A549 (cell line): ENCODE results near the gene CA10. TPM values are rescaled to one million over a fixed set of nuclear protein-coding genes. Genes with fewer than 3 reads are reported as not detected.

Experiments used
- ATAC-seq, 2 experiments: fragments of 200-7000 bp in 1 of 2; fragments of >200 bp in 1 of 2; cut with Nextera tagmentation in 1 of 2; cut with Tn5 transposase in 1 of 2; 3 replicates each; pipeline versions ENCODE4 v1.8.0 to v1.9.1; 2018 to 2020; ENCODE audit warnings: mild to moderate bottlenecking in 1 of 2, moderate library complexity in 1 of 2
- CTCF ChIA-PET: fragments of 300-600 bp; sonication (Branson Sonifier 250); formaldehyde crosslinking; extraction: SDS; loops from one replicate; lab custom pipeline; 2021; ENCODE audit warnings: antibody characterized with exemption, inconsistent platforms; lab: Yijun Ruan, JAX
- POLR2A ChIA-PET: fragments of 350-600 bp; formaldehyde crosslinking; extraction: SDS; loops from one replicate; lab custom pipeline; 2021; ENCODE audit warnings: antibody characterized with exemption, inconsistent platforms; lab: Yijun Ruan, JAX
- DNase-seq, 2 experiments: peaks; one replicate each; pipeline versions ENCODE4 v3.0.0 to v3.0.0-alpha.2; 2011 to 2016; ENCODE audit warnings: low read depth in 1 of 2, low spot score in 1 of 2
- FAIRE-seq: peaks from 2 replicates; lab custom pipeline; 2011; peaks lifted over from hg19 to GRCh38; lab: Jason Lieb, UNC
- H3K27ac ChIP-seq, 2 experiments: fragments of >200 bp; sonication (Bioruptor Twin); formaldehyde crosslinking; 3 replicates each; pipeline ENCODE4 v1.5.1; 2016 to 2017
- H3K4me1 ChIP-seq: fragments of >200 bp; sonication (Bioruptor Twin); formaldehyde crosslinking; 3 replicates; pipeline ENCODE4 v1.6.1; 2016
- H3K4me2 ChIP-seq: fragments of >200 bp; sonication (Bioruptor Twin); formaldehyde crosslinking; 3 replicates; pipeline ENCODE4 v1.6.1; 2016
- H3K4me3 ChIP-seq: fragments of >200 bp; sonication (Bioruptor Twin); formaldehyde crosslinking; 3 replicates; pipeline ENCODE4 v1.5.1; 2016
- H3K9me3 ChIP-seq: fragments of >200 bp; sonication (Bioruptor Twin); formaldehyde crosslinking; 3 replicates; pipeline ENCODE4 v1.6.1; 2016
- CBX2 ChIP-seq: fragments of 200-600 bp; sonication (generic); IDR thresholded peaks from 2 replicates; pipeline ENCODE4 v1.6.1; 2016; ENCODE audit warnings: low read depth, mild to moderate bottlenecking, borderline replicate concordance
- CEBPB ChIP-seq, 2 experiments: fragments of >200 bp in 1 of 2; sonication (Bioruptor Twin) in 1 of 2; formaldehyde crosslinking in 1 of 2; IDR thresholded peaks; 2 replicates each; pipeline ENCODE4 v1.6.1; 2012 to 2016
- EP300 ChIP-seq, 2 experiments: fragments of >200 bp; sonication (Bioruptor Twin); formaldehyde crosslinking; IDR thresholded peaks; 2 replicates in 1 of 2; 3 replicates in 1 of 2; pipeline ENCODE4 v1.6.1; 2016 to 2017
- FOXS1 ChIP-seq: fragments of 250-450 bp; sonication (Bioruptor Pico); IDR thresholded peaks from 2 replicates; pipeline ENCODE4 v1.5.0; 2020; ENCODE audit warnings: mild to moderate bottlenecking, moderate library complexity
- GATA3 ChIP-seq: IDR thresholded peaks from 2 replicates; pipeline ENCODE4 v1.6.1; 2012; ENCODE audit warnings: borderline replicate concordance
- HDAC2 ChIP-seq: fragments of 200-600 bp; sonication (generic); IDR thresholded peaks from 2 replicates; pipeline ENCODE4 v1.6.1; 2016
- JUN ChIP-seq, 2 experiments: fragments of >200 bp; sonication (Bioruptor Twin); formaldehyde crosslinking; IDR thresholded peaks; 2 replicates in 1 of 2; 3 replicates in 1 of 2; pipeline ENCODE4 v1.6.1; 2016 to 2017
- KDM5A ChIP-seq: fragments of 200-600 bp; sonication (generic); IDR thresholded peaks from 2 replicates; pipeline ENCODE4 v1.6.1; 2016; ENCODE audit warnings: antibody characterized with exemption, mild to moderate bottlenecking
- MAFK ChIP-seq: fragments of 450-650 bp; IDR thresholded peaks from 2 replicates; pipeline ENCODE4 v1.6.1; 2014; ENCODE audit not compliant: partially characterized antibody
- NFE2L2 ChIP-seq: fragments of 150-350 bp; conservative IDR thresholded peaks from 2 replicates; pipeline ENCODE4 v1.6.1; 2014; ENCODE audit warnings: low read length
- NPAS2 ChIP-seq: fragments of 250-450 bp; sonication (Bioruptor Pico); IDR thresholded peaks from 2 replicates; pipeline ENCODE4 v1.8.0; 2022; ENCODE audit warnings: mild to moderate bottlenecking, moderate library complexity, borderline replicate concordance
- NR3C1 ChIP-seq: fragments of >200 bp; sonication (Bioruptor Twin); formaldehyde crosslinking; IDR thresholded peaks from 3 replicates; pipeline ENCODE4 v1.6.1; 2017
- PHF8 ChIP-seq: fragments of 200-600 bp; sonication (generic); IDR thresholded peaks from 2 replicates; pipeline ENCODE4 v1.6.1; 2016; ENCODE audit warnings: low read depth, mild to moderate bottlenecking, antibody characterized with exemption, moderate library complexity, borderline replicate concordance
- POLR2AphosphoS2 ChIP-seq: conservative IDR thresholded peaks from 2 replicates; pipeline ENCODE4 v1.6.1; 2012; ENCODE audit warnings: low read length, improper control_type of control experiment, inconsistent platforms
- RAD21 ChIP-seq, 2 experiments: fragments of >200 bp in 1 of 2; sonication (Bioruptor Twin) in 1 of 2; formaldehyde crosslinking in 1 of 2; IDR thresholded peaks in 1 of 2; conservative IDR thresholded peaks in 1 of 2; 2 replicates in 1 of 2; 3 replicates in 1 of 2; pipeline ENCODE4 v1.6.1; 2012 to 2018; ENCODE audit warnings: inconsistent platforms in 1 of 2
- RNF2 ChIP-seq: fragments of 200-600 bp; sonication (generic); IDR thresholded peaks from 2 replicates; pipeline ENCODE4 v1.6.1; 2016; ENCODE audit warnings: low read depth, mild to moderate bottlenecking, antibody characterized with exemption, moderate library complexity, borderline replicate concordance
- SMC3 ChIP-seq: fragments of >200 bp; sonication (Bioruptor Twin); formaldehyde crosslinking; IDR thresholded peaks from 3 replicates; pipeline ENCODE4 v1.6.1; 2018; ENCODE audit warnings: inconsistent platforms
- TP53 ChIP-seq: fragments of 250-450 bp; sonication (Bioruptor Pico); IDR thresholded peaks from 2 replicates; pipeline ENCODE4 v1.5.0; 2021; ENCODE audit warnings: mild to moderate bottlenecking, moderate library complexity
- ZFP36 ChIP-seq: fragments of 450-650 bp; IDR thresholded peaks from 2 replicates; pipeline ENCODE4 v1.6.1; 2014; ENCODE audit warnings: borderline replicate concordance; ENCODE audit not compliant: partially characterized antibody
- ZNF302 ChIP-seq: fragments of 250-450 bp; sonication (Bioruptor Pico); IDR thresholded peaks from 2 replicates; pipeline ENCODE4 v1.9.0; 2021; ENCODE audit warnings: inconsistent platforms, mild to moderate bottlenecking, moderate library complexity
- ZSCAN20 ChIP-seq: fragments of 250-450 bp; sonication (Bioruptor Pico); IDR thresholded peaks from 2 replicates; pipeline ENCODE4 v1.8.0; 2022; ENCODE audit warnings: mild to moderate bottlenecking, moderate library complexity
- WGBS: methylation state at CpG from one replicate; pipeline ENCODE4 v1.1.6; 2017; ENCODE audit errors: missing lambda C conversion rate; 5-methylcytosine and 5-hydroxymethylcytosine counted together
- polyA plus RNA-seq, 4 experiments: library from polyadenylated mRNA; depleted of rRNA in 3 of 4; stranded (reverse); fragments of >200 nt; fragmentation: RNase III in 1 of 4; extraction: RNeasy Plus Mini Kit Qiagen cat#74134 plus additional on column Dnase treatment in 1 of 4; gene quantifications; 2 replicates in 3 of 4; 3 replicates in 1 of 4; pipeline ENCODE4 v1.2.3, GENCODE V29; 2011 to 2017
- TF ChIP-seq, protein P1 (sequence below): fragments of >200 bp; sonication (Bioruptor Twin); formaldehyde crosslinking; IDR thresholded peaks from 3 replicates; pipeline ENCODE4 v1.5.1; 2016
- TF ChIP-seq, protein P2 (sequence below): IDR thresholded peaks from 2 replicates; pipeline ENCODE4 v1.6.1; 2012
- TF ChIP-seq, protein P3 (sequence below): IDR thresholded peaks from 2 replicates; pipeline ENCODE4 v1.6.1; 2012; ENCODE audit warnings: low read depth, borderline replicate concordance
- TF ChIP-seq, protein P4 (sequence below): fragments of 250-450 bp; sonication (Bioruptor Pico); IDR thresholded peaks from 2 replicates; pipeline ENCODE4 v1.5.0; 2021; ENCODE audit warnings: mild to moderate bottlenecking, moderate library complexity, borderline replicate concordance
- TF ChIP-seq, protein P5 (sequence below): fragments of 200-600 bp; sonication (generic); IDR thresholded peaks from 2 replicates; pipeline ENCODE4 v1.6.1; 2016; ENCODE audit warnings: antibody characterized with exemption, mild to moderate bottlenecking, moderate library complexity

The CA10 gene
- polyA plus RNA-seq, 2 of the 4 experiments (the other 2 are of a cell fraction): not detected

DNA sequence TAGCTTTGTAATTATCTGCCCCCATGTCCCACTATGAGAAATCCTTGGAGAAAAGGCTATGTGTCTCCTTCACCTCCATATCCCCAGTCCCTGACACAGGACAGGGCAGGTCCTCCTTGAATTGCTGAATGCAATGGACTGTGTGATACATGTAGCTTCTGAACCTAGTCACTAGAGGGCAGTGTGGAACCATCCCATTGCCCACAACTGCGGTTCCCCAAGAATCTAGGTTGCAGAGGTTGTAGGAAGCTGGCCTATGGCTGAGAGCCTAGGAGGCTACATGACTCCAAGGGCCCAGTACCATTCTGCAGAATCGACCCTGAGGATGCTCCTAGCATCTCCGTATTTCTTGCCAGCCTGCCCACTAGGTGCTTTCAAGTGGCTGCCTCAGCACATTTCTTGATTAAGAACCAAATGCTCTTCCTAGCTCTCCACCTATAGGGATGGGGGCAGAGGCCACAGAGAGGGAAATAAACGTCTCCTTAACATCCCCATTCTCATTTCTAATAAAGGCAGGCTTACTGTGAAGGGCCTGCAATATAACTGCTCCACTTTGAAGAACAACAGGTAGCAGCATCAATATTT is 394.0 kb downstream of the CA10 start:
- no peak overlapping the region for H3K27ac ChIP-seq
- DNase-seq: peak; percentile 78
- WGBS: 0% methylated on average over 4 of the region's 4 CpGs
- H3K9me3 ChIP-seq: no peaks in the 10 kb centered on the region
- ATAC-seq: peak; percentile 90 to 99
- peak; percentile 88 for FAIRE-seq
- peak; percentile 87 to 91 for TF ChIP-seq RAD21 (conservative IDR thresholded peaks at IDR 0.05 in 1 of 2, IDR thresholded peaks at IDR 0.05 in 1 of 2)
- no peak for TF ChIP-seq ZNF302 (CRISPR knock-in tag)
- no peak for TF ChIP-seq FOXS1 (CRISPR knock-in tag)
- TF ChIP-seq SMC3: peak; percentile 82
- TF ChIP-seq MAFK: peak; percentile 81
- TF ChIP-seq, protein P1, sequence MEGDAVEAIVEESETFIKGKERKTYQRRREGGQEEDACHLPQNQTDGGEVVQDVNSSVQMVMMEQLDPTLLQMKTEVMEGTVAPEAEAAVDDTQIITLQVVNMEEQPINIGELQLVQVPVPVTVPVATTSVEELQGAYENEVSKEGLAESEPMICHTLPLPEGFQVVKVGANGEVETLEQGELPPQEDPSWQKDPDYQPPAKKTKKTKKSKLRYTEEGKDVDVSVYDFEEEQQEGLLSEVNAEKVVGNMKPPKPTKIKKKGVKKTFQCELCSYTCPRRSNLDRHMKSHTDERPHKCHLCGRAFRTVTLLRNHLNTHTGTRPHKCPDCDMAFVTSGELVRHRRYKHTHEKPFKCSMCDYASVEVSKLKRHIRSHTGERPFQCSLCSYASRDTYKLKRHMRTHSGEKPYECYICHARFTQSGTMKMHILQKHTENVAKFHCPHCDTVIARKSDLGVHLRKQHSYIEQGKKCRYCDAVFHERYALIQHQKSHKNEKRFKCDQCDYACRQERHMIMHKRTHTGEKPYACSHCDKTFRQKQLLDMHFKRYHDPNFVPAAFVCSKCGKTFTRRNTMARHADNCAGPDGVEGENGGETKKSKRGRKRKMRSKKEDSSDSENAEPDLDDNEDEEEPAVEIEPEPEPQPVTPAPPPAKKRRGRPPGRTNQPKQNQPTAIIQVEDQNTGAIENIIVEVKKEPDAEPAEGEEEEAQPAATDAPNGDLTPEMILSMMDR: peak; percentile 89
- TF ChIP-seq NFE2L2: no peak
- TF ChIP-seq POLR2AphosphoS2: no peak
- no peak overlapping the region for H3K4me2 ChIP-seq
- H3K4me1 ChIP-seq: no peaks in the 10 kb centered on the region
- H3K4me3 ChIP-seq: no peak overlapping the region
- CTCF ChIA-PET: interaction anchor here (0.6 to 5.7 kb wide), 49 partner anchors 9 to 687 kb away, joined by 3 to 52 read pairs (median 3); no protein-coding TSS in a partner anchor
- POLR2A ChIA-PET: no interaction called here

DNA sequence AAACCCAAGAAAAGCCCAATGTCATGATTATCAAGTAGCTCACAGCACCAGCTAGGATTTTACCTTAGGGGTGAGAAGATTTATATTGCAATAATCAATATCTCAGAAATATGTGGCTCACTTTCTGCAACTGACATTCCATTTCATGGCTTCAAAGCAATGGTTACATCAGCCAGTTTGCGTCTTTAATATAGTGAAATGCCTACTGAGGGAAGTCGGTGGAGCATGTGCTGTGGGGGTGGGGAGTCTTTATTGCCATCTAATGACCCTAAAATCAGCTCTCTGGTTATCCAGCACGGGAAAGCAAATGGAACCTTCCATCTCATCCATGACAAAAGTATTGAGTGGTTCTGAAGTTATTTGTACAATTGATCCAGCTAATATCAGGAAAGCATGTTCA is 395.5 kb downstream of the CA10 start:
- 34% methylated on average over 3 of the region's 3 CpGs for WGBS
- FAIRE-seq: no peak
- CTCF ChIA-PET: interaction anchor here (0.6 to 5.7 kb wide), 6 partner anchors 9 to 532 kb away, joined by 3 to 52 read pairs (median 4); no protein-coding TSS in a partner anchor

DNA sequence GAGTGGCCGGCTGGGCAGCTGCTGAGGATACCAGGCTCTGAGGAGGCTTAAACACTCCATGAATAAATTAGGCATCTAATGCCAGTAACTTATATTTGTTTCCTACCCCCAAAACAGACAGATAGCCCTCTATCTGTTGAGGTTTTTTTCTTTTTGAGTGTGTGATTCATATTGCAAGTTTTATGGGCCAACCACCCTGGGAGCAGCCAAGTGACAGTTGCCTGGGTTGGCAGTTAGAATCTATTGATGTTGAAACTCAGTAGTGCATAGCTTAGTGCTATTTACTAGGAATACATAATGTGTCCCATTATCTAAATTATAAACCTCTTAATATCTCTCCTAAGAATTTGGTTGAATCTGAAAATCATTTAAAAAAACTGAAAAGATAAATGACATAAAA is 397.4 kb downstream of the CA10 start:
- CTCF ChIA-PET: interaction anchor here (1.0 kb wide), 1 partner anchor 299 kb away, joined by 3 read pairs; no protein-coding TSS in a partner anchor
- 30% methylated on average over 1 of the region's 1 CpG for WGBS
- FAIRE-seq: no peak
- no peak for TF ChIP-seq JUN (IDR thresholded peaks at IDR 0.05)
- TF ChIP-seq, protein P2, sequence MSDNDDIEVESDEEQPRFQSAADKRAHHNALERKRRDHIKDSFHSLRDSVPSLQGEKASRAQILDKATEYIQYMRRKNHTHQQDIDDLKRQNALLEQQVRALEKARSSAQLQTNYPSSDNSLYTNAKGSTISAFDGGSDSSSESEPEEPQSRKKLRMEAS: no peak
- no peak for TF ChIP-seq NPAS2 (CRISPR knock-in tag)
- TF ChIP-seq HDAC2: no peak
- TF ChIP-seq, protein P3, sequence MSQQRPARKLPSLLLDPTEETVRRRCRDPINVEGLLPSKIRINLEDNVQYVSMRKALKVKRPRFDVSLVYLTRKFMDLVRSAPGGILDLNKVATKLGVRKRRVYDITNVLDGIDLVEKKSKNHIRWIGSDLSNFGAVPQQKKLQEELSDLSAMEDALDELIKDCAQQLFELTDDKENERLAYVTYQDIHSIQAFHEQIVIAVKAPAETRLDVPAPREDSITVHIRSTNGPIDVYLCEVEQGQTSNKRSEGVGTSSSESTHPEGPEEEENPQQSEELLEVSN: no peak
- no peak for TF ChIP-seq SMC3
- no peak for TF ChIP-seq CBX2
- TF ChIP-seq, protein P4, sequence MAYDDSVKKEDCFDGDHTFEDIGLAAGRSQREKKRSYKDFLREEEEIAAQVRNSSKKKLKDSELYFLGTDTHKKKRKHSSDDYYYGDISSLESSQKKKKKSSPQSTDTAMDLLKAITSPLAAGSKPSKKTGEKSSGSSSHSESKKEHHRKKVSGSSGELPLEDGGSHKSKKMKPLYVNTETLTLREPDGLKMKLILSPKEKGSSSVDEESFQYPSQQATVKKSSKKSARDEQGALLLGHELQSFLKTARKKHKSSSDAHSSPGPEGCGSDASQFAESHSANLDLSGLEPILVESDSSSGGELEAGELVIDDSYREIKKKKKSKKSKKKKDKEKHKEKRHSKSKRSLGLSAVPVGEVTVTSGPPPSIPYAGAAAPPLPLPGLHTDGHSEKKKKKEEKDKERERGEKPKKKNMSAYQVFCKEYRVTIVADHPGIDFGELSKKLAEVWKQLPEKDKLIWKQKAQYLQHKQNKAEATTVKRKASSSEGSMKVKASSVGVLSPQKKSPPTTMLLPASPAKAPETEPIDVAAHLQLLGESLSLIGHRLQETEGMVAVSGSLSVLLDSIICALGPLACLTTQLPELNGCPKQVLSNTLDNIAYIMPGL (CRISPR knock-in tag): no peak
- TF ChIP-seq EP300 (IDR thresholded peaks at IDR 0.05): no peak
- no peak for TF ChIP-seq NR3C1
- TF ChIP-seq TP53 (CRISPR knock-in tag): no peak
- no peak for TF ChIP-seq GATA3
- no peak for TF ChIP-seq ZSCAN20 (CRISPR knock-in tag)
- no peak for TF ChIP-seq ZNF302 (CRISPR knock-in tag)

More for the DNA sequence above, 395.5 kb downstream of the CA10 start:
- no peak overlapping the region for H3K27ac ChIP-seq
- POLR2A ChIA-PET: no interaction called here
- H3K4me3 ChIP-seq: no peak overlapping the region
- TF ChIP-seq, protein P5, sequence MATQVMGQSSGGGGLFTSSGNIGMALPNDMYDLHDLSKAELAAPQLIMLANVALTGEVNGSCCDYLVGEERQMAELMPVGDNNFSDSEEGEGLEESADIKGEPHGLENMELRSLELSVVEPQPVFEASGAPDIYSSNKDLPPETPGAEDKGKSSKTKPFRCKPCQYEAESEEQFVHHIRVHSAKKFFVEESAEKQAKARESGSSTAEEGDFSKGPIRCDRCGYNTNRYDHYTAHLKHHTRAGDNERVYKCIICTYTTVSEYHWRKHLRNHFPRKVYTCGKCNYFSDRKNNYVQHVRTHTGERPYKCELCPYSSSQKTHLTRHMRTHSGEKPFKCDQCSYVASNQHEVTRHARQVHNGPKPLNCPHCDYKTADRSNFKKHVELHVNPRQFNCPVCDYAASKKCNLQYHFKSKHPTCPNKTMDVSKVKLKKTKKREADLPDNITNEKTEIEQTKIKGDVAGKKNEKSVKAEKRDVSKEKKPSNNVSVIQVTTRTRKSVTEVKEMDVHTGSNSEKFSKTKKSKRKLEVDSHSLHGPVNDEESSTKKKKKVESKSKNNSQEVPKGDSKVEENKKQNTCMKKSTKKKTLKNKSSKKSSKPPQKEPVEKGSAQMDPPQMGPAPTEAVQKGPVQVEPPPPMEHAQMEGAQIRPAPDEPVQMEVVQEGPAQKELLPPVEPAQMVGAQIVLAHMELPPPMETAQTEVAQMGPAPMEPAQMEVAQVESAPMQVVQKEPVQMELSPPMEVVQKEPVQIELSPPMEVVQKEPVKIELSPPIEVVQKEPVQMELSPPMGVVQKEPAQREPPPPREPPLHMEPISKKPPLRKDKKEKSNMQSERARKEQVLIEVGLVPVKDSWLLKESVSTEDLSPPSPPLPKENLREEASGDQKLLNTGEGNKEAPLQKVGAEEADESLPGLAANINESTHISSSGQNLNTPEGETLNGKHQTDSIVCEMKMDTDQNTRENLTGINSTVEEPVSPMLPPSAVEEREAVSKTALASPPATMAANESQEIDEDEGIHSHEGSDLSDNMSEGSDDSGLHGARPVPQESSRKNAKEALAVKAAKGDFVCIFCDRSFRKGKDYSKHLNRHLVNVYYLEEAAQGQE: no peak
- no peak for TF ChIP-seq KDM5A
- TF ChIP-seq FOXS1 (CRISPR knock-in tag): no peak
- TF ChIP-seq PHF8: no peak
- TF ChIP-seq ZNF302 (CRISPR knock-in tag): no peak
- TF ChIP-seq ZFP36: no peak
- TF ChIP-seq MAFK: no peak
- TF ChIP-seq CEBPB (IDR thresholded peaks at IDR 0.05): no peak
- TF ChIP-seq RNF2: no peak
- no peak for TF ChIP-seq TP53 (CRISPR knock-in tag)
- TF ChIP-seq SMC3: no peak
- DNase-seq: no peak
- H3K4me1 ChIP-seq: no peaks in the 10 kb centered on the region
- H3K9me3 ChIP-seq: no peaks in the 10 kb centered on the region
- no peak overlapping the region for H3K4me2 ChIP-seq
- no peak for ATAC-seq

More for the DNA sequence above, 397.4 kb downstream of the CA10 start:
- Histone ChIP-seq H3K4me1 (no peaks in the 10 kb centered on the region), H3K4me3 (no peak overlapping the region), H3K4me2 (no peak overlapping the region), H3K9me3 (no peaks in the 10 kb centered on the region), H3K27ac (no peak overlapping the region)
- POLR2A ChIA-PET: no interaction called here
- DNase-seq: no peak
- no peak for ATAC-seq
